Peyer's patch (tissue), 4 donors: ENCODE data around the gene C2orf81.

Experiments used
- POLR2A ChIP-seq, 2 donors: fragments of 450-650 bp; IDR thresholded peaks; one replicate each; pipeline ENCODE4 v1.5.1; 2017; ENCODE audit warnings: antibody characterized with exemption in 2 of 2, mild to moderate bottlenecking in 2 of 2, moderate library complexity in 2 of 2
- TF ChIP-seq, protein P1 (sequence below), 6 experiments: fragments of 450-650 bp in 4 of 6; fragments of 200-600 bp in 2 of 6; sonication (generic) in 1 of 6; IDR thresholded peaks; one replicate each; pipeline ENCODE4 v1.5.1; 2017 to 2019; ENCODE audit warnings: antibody characterized with exemption in 6 of 6, mild to moderate bottlenecking in 3 of 6, moderate library complexity in 1 of 6

DNA sequence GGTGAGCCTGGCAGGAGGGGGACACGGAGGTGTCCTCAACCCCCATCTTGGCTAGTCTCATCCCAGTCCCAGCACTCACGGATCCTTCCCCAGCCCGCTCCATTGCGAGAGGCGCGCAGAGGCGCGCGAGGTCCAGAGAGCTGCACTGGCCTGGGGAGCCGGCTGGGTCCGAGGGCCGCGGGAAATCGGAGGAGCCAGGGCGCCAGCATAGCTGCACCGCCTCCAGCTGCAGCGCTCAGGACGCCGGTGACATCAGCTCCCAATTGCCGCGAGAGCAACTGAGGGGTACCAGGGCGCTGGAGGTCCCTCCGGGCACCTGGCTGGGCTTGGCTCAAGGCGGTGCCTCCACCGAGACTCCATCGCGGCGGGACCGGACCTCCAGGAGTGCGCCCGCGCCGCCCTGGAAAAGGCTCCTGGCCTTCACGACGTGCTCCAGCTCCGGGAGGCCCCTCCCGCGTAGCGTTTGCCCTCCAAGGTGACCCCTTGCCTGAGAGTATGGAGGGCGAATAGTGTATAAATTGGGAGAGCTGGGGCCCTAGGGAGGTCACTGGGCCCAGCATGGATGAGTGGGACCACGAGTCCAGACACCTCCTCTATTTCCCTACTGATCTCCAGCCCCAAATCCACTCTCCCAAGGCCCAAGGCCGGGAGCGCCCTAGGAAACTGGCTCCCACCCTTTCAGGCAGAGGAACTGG is 14.8 kb upstream of the C2orf81 start:
- TF ChIP-seq, protein P1, sequence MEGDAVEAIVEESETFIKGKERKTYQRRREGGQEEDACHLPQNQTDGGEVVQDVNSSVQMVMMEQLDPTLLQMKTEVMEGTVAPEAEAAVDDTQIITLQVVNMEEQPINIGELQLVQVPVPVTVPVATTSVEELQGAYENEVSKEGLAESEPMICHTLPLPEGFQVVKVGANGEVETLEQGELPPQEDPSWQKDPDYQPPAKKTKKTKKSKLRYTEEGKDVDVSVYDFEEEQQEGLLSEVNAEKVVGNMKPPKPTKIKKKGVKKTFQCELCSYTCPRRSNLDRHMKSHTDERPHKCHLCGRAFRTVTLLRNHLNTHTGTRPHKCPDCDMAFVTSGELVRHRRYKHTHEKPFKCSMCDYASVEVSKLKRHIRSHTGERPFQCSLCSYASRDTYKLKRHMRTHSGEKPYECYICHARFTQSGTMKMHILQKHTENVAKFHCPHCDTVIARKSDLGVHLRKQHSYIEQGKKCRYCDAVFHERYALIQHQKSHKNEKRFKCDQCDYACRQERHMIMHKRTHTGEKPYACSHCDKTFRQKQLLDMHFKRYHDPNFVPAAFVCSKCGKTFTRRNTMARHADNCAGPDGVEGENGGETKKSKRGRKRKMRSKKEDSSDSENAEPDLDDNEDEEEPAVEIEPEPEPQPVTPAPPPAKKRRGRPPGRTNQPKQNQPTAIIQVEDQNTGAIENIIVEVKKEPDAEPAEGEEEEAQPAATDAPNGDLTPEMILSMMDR (IDR thresholded peaks at IDR 0.05): no peak
- TF ChIP-seq POLR2A (IDR thresholded peaks at IDR 0.05): no peak
